ENCODE data around the gene MTG1.

DNA sequence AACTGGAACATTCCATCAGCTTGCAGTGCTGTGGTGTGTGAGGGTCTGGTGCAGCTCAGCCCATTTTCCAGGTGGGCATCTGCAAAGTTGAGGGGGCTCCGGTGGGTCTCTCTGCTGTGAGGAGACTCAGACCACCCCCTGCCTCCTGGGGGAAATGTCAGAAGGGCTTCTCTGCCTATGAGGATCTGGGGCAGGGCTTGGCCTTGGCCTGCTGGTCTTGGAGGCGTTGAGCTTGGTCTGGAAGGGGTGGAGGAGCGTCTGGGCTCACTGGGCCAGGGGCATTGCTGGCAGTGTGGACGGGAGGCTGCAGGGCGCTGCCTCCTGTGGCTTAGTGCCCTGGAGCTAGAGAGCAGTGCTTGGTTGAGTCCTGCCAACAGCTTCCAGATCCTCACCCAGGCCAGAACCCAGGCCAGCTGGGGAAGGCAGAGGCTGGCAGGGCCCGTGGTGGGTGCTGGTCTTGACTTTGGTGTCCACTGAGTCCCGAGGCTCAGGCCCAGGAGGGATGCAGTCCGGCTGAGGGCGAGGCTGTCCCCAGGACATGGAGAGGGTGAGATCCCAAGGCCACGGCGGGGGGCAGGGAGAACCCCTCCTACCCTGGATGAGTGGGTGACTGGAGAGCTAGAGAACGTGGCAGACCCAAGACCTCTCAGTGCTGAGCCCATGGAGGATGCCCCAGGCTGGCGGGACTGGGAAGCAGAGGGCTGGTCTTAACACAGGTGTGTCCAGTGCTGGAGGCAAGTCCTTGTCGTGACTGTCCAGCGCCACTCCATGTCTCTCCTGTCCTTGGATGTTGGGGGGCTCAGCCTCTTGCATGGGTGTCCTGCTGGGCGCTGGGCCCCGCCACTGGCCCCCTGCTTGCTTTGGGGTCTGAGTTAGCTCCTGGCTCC is 27.6 kb downstream of the MTG1 start:
- TF ChIP-seq TCF4 (CRISPR knock-in tag; IDR thresholded peaks at IDR 0.05; ENCODE audit: borderline replicate concordance) (no peak), ARNTL (CRISPR knock-in tag; IDR thresholded peaks at IDR 0.05; ENCODE audit: borderline replicate concordance, low read depth) (no peak)

Data from SK-N-SH treated with all-trans-retinoic acid at 6 μM for 48 hours (cell line).